Naive thymus-derived CD4-positive, alpha-beta T cell (primary cell): ENCODE data around the gene MYH2. TPM values are rescaled to one million over a fixed set of nuclear protein-coding genes. Genes with fewer than 3 reads are reported as not detected.

Experiments used
- polyA plus RNA-seq, 2 donors: library from polyadenylated mRNA; unstranded; fragments of 300-500 nt; fragmentation: Illumina TruSeq; gene quantifications; one replicate each; pipeline ENCODE4 v1.2.3, GENCODE V29; 2021
- total RNA-seq, 6 experiments: library from RNA in 5 of 6; stranded (reverse) in 5 of 6; gene quantifications; 1 replicate in 5 of 6; 2 replicates in 1 of 6; pipeline ENCODE4 v1.2.3 and lab custom pipeline; 2021 to 2026

Gene MYH2
- total and polyA plus RNA-seq, 7 experiments from 2014 or later = not detected

Other genes starting within 250 kb of the MYH2 start
- not detected for gene MYH13, start 176.7 kb downstream of the MYH2 start, total RNA-seq
- not detected for gene MYH13, start 176.7 kb downstream of the MYH2 start, polyA plus RNA-seq
- not detected for gene MYH8, start 127.7 kb downstream of the MYH2 start, total RNA-seq
- gene MYH8, start 127.7 kb downstream of the MYH2 start, polyA plus RNA-seq = not detected
- gene MYH4, start 80.1 kb downstream of the MYH2 start, total RNA-seq = not detected
- not detected for gene MYH4, start 80.1 kb downstream of the MYH2 start, polyA plus RNA-seq
- gene MYH1, start 31.1 kb downstream of the MYH2 start, total RNA-seq = not detected
- gene MYH1, start 31.1 kb downstream of the MYH2 start, polyA plus RNA-seq = not detected
- 10 to 100 TPM in 2 of 5 experiments, 1 to 10 TPM in 3; 5.9 to 20.5 (median 7.6) TPM for gene MYH3, start 107.7 kb upstream of the MYH2 start, total RNA-seq
- gene MYH3, start 107.7 kb upstream of the MYH2 start, polyA plus RNA-seq = 1 to 10 TPM in 1 of 2 donors, under 1 TPM in 1; 0.38 to 1.8 TPM
- 10 to 100 TPM; 13.6 to 29.2 (median 26.7) TPM for gene SCO1, start 147.9 kb upstream of the MYH2 start, total RNA-seq
- gene SCO1, start 147.9 kb upstream of the MYH2 start, polyA plus RNA-seq = 10 to 100 TPM; 14.6 to 17.1 TPM
- gene ADPRM, start 147.9 kb upstream of the MYH2 start, total RNA-seq = 10 to 100 TPM; 16.4 to 70.4 (median 32.1) TPM
- gene ADPRM, start 147.9 kb upstream of the MYH2 start, polyA plus RNA-seq = 100 to 1,000 TPM; 116 to 120 TPM
- gene TMEM220, start 180.4 kb upstream of the MYH2 start, total RNA-seq = 1 to 10 TPM in 4 of 5 experiments, under 1 TPM in 1; 0.65 to 7.4 (median 2.9) TPM
- 1 to 10 TPM; 6.5 to 8.4 TPM for gene TMEM220, start 180.4 kb upstream of the MYH2 start, polyA plus RNA-seq